ENCODE results near the gene TMEM244. TPM values are rescaled to one million over a fixed set of nuclear protein-coding genes. Genes with fewer than 3 reads are reported as not detected.

Gene TMEM244
- total and polyA plus RNA-seq, 8 donors: not detected

DNA sequence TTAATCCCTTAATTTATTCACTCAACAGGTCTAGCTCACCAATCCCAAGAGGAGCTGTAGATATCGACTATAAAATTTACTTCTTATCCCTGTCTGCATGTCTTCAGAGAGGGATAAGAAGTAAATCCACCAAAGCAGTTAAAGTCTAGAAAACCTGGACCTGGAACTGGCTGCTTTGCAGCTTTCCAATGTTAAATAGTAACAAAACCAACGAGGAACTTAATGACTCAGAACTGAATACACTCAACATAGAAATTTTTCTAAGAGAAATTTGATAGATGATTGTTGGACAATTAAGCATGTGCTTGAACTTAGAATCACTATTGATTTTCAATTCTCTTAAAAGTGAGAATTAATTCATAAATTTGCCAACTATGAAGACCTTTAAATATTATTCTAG, 11.5 kb upstream of the TMEM244 start:
- H3K4me3 ChIP-seq: no peak overlapping the region
- no peaks in the 10 kb centered on the region for H3K9me3 ChIP-seq
- H3K27me3 ChIP-seq: no peaks in the 10 kb centered on the region
- WGBS, 5 donors: 44 to 59% (median 49%) methylated on average over 2 of the region's 2 CpGs
- no peaks in the 10 kb centered on the region for H3K36me3 ChIP-seq
- no peak overlapping the region for H3K27ac ChIP-seq
- H3K4me1 ChIP-seq: no peaks in the 10 kb centered on the region
- TF ChIP-seq POLR2A (IDR thresholded peaks at IDR 0.05) (no peak), POLR2AphosphoS5 (IDR thresholded peaks at IDR 0.05) (no peak), EP300 (IDR thresholded peaks at IDR 0.05) (no peak)
- TF ChIP-seq, protein P1, sequence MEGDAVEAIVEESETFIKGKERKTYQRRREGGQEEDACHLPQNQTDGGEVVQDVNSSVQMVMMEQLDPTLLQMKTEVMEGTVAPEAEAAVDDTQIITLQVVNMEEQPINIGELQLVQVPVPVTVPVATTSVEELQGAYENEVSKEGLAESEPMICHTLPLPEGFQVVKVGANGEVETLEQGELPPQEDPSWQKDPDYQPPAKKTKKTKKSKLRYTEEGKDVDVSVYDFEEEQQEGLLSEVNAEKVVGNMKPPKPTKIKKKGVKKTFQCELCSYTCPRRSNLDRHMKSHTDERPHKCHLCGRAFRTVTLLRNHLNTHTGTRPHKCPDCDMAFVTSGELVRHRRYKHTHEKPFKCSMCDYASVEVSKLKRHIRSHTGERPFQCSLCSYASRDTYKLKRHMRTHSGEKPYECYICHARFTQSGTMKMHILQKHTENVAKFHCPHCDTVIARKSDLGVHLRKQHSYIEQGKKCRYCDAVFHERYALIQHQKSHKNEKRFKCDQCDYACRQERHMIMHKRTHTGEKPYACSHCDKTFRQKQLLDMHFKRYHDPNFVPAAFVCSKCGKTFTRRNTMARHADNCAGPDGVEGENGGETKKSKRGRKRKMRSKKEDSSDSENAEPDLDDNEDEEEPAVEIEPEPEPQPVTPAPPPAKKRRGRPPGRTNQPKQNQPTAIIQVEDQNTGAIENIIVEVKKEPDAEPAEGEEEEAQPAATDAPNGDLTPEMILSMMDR (IDR thresholded peaks at IDR 0.05): no peak
- no peak for DNase-seq
- intact Hi-C loops (cut with DNase I; ENCODE audit: low total_unique reads): no loop called here

DNA sequence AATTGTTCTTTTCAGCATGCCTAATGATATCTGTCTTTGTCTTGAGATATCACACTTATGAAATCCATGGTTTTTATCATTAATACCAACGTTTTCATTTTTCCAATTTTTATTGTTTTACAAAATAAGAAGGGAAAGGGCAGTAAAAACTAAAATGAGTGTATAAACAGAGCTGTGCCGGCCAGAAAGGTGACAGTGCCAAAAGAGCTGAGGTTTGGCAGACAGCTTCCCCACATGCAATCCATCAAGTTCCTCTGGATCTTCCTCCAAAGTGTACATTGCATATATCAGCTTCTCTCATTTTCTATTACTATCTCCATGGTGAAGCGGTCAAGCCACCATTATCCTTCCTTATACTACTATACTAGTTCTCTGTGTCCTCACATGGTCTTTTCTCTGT, 10.1 kb upstream of the TMEM244 start:
- Histone ChIP-seq H3K27ac (no peak overlapping the region), H3K4me3 (no peak overlapping the region), H3K27me3 (no peaks in the 10 kb centered on the region), H3K9me3 (no peaks in the 10 kb centered on the region), H3K36me3 (no peaks in the 10 kb centered on the region), H3K4me1 (no peaks in the 10 kb centered on the region)
- intact Hi-C loops (cut with DNase I; ENCODE audit: low total_unique reads): no loop called here
- TF ChIP-seq EP300 (IDR thresholded peaks at IDR 0.05): no peak
- no peak for TF ChIP-seq POLR2A (IDR thresholded peaks at IDR 0.05)
- TF ChIP-seq, protein P1 (IDR thresholded peaks at IDR 0.05): no peak
- TF ChIP-seq POLR2AphosphoS5 (IDR thresholded peaks at IDR 0.05): no peak
- DNase-seq: no peak
- WGBS, 5 donors: 53 to 62% (median 55%) methylated on average over 3 of the region's 3 CpGs

DNA sequence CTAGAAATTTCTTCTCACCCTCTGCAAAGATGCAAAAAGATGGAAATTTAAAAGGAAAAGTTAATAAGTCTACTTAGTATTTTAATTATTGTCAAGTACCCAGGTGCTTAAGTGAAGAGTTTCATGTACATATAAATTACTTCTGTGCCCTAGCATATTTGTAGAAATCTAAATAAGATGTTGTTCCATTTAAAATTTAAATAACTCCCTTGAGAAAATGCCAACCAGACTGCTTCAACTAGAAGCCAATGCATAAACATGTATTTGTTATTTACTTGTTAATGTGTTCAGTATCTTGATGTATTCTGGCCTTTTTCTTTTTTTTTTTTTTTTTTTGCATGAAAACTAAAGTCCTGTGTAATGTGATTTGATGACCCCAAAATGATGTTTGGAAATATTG, 6.3 kb upstream of the TMEM244 start:
- Histone ChIP-seq H3K9me3 (no peaks in the 10 kb centered on the region), H3K36me3 (no peaks in the 10 kb centered on the region), H3K27ac (no peak overlapping the region), H3K27me3 (no peaks in the 10 kb centered on the region), H3K4me1 (no peaks in the 10 kb centered on the region), H3K4me3 (no peak overlapping the region)
- TF ChIP-seq POLR2AphosphoS5 (IDR thresholded peaks at IDR 0.05): no peak
- TF ChIP-seq POLR2A (IDR thresholded peaks at IDR 0.05): no peak
- TF ChIP-seq, protein P1 (IDR thresholded peaks at IDR 0.05): no peak
- TF ChIP-seq EP300 (IDR thresholded peaks at IDR 0.05): no peak
- no peak for DNase-seq
- intact Hi-C loops (cut with DNase I; ENCODE audit: low total_unique reads): no loop called here

DNA sequence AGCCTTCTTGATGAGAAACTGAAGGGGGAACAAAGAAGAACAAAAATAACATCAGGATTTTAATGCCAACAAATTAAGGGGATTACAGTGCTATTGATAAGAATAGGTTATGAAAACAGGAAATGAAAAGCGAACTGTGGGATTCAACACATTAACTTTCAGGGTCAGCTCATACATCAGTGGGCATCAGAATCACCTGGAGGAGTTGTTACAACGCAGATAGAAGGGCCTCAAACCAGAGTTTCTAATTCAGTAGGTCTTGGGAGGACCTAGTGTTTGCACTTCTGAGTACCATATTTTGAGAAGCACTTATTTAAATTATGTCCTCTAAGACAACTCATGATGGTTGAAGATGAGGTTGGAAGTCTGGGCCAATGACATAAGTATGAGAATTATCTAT, 5.6 kb upstream of the TMEM244 start:
- intact Hi-C loops (cut with DNase I; ENCODE audit: low total_unique reads): no loop called here
- Histone ChIP-seq H3K4me1 (no peaks in the 10 kb centered on the region), H3K9me3 (no peaks in the 10 kb centered on the region), H3K27ac (no peak overlapping the region), H3K36me3 (no peaks in the 10 kb centered on the region), H3K4me3 (no peak overlapping the region), H3K27me3 (no peaks in the 10 kb centered on the region)
- TF ChIP-seq, protein P1 (IDR thresholded peaks at IDR 0.05): no peak
- TF ChIP-seq POLR2AphosphoS5 (IDR thresholded peaks at IDR 0.05) (no peak), POLR2A (IDR thresholded peaks at IDR 0.05) (no peak), EP300 (IDR thresholded peaks at IDR 0.05) (no peak)
- no peak for DNase-seq
- WGBS, 5 donors: 81 to 89% (median 86%) methylated on average over 2 of the region's 2 CpGs

All from stomach (tissue), 9 donors.